HG02840 (cell line): ENCODE results near the gene IFT43.

Experiments
- ATAC-seq: cut with Tn5 transposase; IDR thresholded peaks from one replicate; pipeline ENCODE4 v1.9.1; 2021; ENCODE audit warnings: mild to moderate bottlenecking, moderate library complexity, moderate number of reproducible peaks; ENCODE audit not compliant: unreplicated experiment, low FRiP score

Gene IFT43

DNA sequence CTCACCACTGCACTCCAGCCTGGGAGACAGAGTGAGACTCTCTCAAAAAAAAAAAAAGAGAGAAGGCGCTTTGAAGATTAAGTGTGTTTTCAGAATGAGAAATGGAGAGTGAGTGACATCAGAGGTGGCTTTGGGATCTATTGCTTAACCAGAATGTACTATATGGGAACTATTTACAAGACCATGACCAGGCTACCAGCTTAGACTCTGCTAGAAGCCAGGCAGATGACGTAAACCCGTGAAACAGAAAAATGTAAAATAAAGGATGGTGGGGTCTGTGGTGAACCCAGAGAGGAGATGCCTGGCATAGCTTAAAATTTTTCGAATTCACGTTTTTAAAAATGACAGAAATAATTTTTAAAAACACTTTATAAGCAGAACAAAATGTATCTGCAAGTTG, 82.0 kb downstream of the IFT43 start:
- no peak for ATAC-seq

DNA sequence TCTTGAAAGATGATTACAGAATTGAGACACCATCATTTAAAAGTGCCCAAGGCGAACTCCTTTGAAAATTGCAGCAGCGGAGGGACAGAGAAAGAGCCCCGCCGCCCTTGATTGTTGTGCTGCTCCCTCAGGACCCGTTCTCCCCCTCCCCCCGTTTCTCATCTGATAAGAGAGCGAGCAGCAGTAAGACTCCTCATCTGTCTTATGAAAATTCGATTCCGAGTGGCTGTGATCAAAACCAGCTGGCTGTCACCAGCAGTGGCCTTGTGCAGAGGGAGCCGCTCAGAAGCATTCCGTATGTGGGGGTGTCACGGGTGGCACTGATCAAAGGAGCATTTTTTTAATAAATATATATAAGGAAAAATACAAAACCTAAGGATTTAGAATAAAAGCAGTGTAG, 88.2 kb downstream of the IFT43 start:
- no peak for ATAC-seq

DNA sequence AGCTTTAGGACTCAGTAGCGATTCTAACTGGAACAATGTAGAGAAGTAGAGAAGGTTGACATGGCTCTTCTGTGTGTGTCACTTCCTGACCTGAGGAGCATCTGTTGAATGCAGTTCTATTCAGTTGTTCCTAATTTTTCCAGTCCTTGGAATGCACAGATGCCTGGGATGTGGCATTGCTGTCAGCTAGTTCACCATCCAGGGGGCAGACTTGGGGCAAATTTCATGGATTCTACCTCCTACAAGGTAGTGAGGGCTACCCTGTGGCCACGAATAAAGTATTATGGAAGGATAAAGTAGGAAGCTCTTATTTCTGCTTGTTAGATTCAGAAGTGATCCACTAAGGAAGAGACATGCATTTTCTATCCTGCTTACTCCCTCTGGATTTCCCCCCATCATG, 91.8 kb downstream of the IFT43 start:
- ATAC-seq = no peak

DNA sequence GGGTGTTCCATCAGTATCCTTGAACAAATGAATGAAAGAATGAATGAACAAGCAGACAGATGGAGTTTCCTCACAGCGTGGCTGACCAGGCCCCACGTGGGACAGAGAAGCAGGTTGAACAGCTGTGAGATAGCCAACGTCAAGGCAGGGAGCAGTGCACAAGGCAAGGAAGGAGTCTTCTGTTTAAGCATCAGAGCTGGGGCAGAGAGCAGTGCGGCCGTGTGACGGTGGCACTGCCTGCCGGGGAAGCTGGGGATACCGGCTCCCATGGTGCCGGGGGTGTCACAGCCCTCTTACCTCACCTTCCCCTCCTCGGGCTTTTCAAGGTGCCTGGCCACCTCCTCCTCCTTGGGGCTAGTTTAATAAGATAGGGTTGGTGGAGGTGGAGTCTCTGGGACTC, 92.9 kb downstream of the IFT43 start:
- ATAC-seq = no peak

DNA sequence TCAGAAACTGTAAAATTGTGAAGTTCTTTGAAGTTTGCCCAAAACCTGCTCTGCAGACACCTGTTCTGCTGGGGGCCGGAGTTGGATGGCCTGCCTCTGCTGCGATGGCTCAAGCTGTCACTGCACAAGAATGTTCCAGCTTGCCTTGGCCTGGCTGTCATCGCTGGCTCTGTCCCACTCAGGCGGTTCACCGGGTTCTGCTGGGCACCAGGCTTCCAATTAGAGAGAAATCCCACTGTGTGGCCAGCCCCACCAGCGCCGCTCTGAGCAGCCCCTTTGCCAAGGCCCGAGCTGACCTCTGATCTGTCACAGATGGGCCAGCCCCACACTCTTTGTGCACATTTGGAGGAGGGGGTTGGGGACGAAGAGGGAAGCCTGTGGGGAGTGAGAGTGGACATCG, 94.5 kb downstream of the IFT43 start:
- no peak for ATAC-seq

DNA sequence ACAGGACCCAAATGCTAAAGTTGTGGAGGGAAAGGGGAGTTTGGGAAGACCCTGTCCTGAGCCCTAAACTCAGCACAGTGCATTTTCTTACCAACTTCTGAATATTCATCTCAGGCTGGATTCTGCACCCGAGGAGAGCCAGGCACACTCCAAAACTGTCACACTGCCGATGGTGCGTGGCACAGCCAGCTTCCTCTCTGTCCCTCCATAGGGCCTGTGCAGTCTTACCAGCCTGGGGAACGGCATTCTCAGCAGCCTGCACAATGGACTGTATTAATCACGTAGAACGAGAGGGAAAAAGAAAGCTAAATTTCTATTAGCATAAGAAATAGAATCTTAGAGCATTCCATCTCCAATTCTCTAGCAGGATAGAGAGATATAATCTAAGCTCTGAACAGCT, 94.9 kb downstream of the IFT43 start:
- no peak for ATAC-seq

DNA sequence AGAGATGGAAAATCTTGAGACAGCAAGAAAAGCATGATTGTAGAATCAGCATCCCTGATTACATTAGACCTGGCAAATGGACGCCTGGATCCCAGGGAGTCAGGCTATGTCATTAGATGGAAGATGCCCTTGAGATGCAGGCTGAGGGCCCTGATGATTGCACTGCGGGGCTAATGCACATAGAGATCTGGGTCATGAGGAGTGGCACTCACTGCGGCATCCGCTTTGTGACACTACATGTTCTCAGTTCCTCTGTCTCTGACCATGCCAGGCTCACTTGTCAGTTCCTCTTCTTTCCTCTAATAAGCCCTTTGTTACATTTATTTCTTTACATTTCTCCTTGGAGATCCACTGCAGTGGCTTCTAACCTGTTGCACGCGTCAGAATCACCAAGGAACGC, 96.1 kb downstream of the IFT43 start:
- ATAC-seq = no peak

DNA sequence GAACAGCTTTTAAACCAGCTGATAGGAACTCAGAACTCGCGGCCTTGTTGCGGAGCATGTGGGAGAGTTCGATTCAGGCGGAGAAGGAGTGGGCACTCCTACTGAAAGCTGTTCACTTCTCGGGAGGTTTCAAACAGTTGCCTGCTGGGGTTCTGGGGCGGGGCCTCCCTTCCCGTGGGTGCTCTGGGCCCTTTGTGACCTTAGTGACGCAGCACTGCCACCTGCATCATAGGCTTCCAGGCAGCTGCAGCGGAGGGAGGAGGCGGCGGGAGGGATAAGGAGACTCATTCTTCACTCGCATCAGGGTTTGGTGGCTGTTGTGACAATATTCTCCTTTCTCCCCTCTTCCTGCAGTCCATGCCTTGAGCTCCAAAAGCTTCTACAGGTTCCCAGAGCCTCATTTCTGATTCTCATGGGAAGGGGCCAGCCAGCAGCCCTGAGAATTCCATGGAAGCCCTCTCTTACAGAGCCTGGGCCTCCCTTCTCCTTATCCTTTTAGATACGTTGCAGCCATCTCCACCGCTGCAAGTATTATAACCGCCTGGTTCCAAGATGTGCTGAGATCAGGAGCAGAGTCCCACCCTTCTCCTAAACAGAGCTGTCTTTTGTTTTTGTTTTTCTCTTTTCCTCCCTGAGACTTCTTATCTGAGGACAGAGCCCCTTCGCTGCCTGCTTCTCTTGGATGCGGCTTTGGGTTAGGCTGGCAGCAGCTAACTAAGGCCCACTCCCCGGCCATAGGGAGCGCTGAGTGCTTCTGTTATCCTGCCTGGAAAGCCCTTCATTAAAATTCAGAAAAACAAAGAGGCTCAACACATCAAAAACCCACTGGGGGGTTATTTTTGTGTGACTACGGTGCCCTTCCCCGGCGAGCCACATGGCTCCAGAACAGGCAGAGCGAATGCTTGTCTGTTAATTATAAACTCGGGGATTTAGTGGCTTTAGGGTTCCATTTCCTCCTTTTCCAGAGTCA, 98.5 kb downstream of the IFT43 start:
- no peak for ATAC-seq

DNA sequence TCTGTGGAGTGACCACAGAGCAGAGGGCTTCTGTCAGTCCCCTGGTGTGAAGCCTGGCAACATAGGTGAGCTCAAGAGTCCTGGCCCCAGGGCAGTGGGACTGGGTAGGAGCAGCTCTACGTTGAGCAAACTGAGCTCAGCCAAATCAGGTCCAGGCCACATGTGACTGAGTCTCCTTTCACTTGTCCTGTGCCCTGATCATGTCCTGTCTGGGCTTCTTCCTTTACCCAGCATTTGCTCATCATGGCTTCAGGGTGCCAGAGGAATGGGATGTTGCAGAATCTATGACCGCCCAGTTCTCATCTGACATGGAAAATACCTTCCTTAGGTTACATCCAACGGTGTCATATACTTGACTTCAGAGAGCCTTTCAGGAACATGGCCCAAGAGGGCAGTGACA, 99.8 kb downstream of the IFT43 start:
- no peak for ATAC-seq

DNA sequence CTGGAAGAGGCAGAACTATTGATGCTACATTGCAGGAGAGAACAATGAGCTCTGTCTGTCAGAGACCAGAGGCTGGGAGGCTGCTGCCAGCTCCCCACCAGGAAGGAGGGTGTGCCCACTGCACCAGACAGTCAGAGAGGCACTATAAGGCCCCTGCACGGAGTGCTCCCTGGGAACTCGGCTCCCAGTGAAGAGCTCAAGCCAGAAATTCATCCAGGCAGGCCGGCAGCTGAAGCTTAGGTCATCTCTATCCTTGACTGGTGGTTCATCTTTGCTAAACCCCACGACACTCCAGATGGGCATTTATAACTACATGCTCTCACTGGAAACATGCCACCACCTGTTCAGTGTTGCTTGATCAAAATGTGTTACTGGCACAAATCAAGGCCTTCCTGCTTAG, 101.1 kb downstream of the IFT43 start:
- ATAC-seq = no peak

DNA sequence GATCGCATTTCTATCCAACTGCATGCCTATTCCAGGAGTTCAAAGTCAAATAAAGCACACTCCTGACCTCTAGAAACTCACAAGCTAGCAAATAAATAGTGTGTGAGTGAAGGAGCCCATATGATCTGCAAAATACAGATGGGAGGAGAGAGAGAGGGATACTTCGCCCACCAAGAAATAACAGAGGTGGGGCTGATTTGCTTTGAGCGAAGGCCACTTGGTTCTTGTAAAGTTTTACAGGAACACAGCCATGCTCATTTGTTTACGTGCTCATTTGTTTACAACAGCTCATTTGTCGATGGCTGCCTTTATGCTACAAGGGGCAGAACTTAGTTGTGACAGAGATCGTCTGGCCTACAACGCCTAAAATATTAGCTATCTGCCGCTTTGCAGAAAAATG, 102.8 kb downstream of the IFT43 start:
- no peak for ATAC-seq

DNA sequence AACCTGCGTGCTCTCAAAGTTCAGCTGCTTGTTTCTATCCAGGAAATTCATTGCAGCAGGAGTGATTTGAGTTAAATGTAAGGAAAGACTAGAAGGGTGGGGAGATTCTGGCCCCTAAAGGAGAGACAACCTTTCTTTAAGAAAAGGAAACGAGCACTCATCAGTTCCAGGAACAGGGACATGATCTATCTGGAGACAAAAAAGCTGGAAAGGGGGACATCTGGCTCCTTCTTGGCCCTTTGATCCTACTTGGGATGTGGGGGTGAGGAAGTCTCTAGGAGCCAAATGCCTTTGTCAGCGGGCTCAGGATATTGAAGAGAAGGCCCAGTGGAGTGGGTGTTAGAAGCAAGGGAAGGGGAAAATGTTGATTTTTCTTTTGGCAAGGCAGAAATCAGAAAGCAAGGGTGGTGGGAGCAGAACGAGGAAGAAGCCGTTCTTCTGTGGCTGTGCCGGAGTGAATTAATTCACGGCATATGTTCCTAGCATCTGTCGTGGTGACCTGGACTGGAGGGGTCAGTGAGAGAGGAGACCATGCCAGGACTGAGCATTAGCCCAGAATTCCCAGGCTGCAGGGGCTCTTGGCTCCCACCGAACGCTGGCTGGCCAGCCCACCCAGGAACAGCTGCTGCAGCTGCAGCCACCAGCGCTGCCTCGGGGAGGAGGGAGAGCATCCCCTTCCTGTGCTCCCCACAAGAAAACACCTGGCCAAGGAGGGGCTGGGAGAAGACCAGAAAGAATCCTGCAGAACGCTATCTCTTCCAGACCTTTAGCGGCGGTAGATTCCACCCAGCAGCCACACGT, 103.4 kb downstream of the IFT43 start:
- ATAC-seq = no peak

DNA sequence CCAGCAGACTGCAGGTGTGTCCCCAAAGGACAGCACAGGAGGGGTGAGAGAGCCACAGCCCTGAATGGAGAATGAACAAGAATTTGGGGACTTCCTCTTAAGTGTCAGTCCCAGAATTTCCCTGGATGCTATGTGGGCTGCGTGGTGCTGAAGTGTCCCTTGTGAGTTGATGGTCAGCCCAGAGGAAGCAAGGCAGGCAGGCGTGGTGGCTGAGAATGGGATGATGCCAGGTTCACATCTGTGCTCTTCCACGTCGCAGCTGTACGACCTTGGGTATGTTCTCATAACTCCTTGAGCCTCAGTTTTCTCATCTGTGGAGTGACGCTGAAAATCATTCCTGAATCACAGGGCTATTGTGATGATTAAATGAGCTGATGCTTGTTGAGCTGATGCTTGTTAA, 104.0 kb downstream of the IFT43 start:
- ATAC-seq = no peak

DNA sequence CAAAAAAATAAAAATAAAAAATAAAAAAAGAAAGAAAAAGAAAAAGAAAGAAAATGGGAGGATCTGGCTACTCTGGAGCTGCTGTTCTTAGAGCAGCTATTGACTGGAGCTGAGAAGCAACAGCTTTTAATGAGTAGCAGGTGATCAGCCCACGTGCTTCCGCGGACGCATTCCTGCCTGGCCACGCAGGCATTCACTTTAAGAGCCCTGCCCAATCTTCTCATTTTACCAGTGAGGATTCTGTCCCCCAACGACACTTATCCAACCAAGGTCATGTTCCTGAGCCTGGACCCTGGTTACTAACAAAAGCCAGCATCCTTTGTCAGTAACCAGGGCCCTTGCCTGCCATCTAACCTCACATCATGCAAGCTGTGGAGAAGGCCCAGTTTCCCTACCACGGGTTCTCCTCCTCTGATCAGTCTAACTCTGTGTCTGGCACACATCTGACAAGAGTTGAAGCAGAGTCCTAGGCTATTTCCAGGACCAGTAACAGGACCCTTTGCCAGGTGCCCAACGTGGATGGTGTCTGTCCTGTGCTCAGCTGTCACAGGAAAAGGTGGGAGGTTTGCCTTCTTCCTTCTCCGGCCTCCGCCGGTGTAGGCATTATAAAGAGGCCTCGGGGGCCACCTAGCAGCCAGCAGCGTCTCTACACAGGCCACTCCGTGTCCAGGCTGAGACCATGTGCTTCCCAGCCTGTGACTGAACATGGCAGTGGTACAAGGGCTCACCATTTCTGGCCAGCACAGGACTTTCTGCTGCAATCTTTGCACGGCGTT, 105.2 kb downstream of the IFT43 start:
- no peak for ATAC-seq

DNA sequence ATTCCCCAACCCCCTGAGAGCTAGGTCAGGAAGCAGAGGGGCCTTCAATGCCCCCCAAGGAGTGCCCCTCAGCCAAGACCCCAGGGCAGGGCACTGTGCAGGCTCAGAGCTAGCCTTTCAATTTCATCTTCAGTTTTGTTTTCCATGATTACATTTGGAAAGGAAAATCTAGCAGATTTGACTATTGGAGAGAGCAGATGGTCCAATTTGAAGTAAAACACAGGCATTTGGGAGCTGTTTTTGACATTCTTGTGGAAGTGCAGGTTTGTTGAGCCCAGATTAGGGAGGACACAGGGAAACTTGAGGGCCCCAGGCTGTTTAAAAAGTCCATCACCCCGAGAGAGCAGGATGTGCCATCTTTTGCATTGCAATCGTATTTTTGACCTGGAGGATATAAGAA, 107.5 kb downstream of the IFT43 start:
- no peak for ATAC-seq

DNA sequence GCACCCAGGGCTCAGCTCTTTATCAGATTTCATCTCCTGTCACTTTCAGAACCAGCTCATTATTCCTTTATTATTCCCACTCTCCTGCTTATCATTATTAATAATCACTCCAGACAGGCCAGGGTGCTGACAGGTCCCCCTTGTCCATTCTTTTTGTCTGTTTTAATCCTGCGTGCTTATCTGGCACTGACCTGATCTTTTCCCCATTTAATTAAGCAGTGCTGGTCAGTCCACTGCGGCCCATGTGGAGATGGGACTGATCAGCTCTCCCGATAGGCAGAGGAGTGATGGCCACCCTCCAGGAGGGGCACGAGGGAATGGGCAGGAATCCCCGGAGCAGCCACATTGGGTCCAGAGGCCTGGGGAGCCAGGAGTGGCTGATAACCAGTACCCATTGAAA, 110.7 kb downstream of the IFT43 start:
- ATAC-seq = no peak

DNA sequence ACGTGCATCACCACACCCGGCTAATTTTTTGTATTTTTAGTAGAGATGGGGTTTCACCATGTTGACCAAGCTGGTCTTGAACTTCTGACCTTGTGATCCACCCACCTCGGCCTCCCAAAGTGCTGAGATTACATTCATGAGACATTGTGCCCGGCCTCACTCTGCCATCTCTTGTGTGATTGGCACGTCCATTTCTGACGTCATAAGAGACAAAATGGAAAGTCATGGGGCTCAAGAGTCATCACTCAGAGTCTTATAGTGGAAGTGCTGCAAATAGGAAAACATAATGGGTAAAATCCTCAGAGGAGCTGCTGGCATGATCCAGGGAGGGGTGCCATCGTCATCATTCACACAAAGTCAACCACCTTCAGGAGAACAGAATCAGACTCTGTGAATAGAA, 112.0 kb downstream of the IFT43 start:
- no peak for ATAC-seq

DNA sequence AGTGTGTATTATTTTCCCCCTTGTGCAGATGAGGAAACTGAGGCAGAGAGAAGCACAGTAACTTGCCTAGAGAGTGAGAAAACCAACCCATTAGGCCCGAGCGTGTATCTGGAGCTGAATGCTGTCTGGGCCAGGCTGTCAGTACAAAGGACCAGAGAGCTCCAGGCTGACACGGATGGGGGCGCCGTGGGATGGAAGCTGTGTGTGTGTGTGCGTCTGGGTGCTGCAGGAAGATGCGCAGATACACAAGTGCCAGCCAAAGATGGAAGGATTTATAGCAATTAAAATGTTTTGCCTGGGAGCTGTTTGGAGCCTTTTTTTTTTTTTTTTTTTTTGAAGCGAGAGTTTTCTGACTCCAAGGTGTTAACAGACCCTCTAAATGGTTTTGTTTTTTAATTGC, 112.5 kb downstream of the IFT43 start:
- no peak for ATAC-seq

DNA sequence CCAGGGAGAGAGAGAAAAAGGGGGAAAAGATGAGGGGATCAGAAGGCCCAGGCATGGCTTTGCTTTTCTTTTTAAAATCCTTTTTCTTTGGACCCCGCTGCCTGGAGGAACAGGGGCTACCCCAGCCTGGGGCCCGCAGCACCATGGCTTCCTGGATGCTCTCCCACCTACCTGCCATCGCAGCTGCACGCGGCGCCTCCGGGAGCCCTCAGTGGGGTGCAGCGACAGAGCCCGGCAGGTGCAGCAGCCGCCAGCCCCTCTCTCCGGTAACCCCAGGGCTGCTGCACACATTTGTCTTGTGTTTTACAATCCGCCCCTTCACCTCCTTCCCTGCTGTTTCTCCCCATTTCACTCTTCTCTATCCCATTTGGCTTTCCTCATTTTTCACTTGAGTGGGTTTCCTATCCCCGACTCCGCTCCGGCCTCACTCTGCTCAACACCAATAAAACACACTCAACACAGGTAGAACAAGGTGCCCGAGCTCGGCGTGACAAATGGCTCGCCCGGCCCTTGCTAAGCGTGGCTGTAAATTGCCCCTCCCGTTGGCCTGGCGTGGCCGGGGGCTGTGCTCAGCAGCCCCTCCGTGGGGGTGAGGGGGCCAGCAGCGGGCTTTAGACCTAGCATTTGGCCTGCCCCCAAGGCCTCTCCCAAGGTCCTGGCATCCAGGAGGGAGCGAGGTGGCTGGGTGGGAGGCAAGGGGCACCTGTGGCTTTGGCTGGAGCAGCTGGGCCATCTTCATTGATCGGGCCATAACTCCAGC, 113.5 kb downstream of the IFT43 start:
- no peak for ATAC-seq

DNA sequence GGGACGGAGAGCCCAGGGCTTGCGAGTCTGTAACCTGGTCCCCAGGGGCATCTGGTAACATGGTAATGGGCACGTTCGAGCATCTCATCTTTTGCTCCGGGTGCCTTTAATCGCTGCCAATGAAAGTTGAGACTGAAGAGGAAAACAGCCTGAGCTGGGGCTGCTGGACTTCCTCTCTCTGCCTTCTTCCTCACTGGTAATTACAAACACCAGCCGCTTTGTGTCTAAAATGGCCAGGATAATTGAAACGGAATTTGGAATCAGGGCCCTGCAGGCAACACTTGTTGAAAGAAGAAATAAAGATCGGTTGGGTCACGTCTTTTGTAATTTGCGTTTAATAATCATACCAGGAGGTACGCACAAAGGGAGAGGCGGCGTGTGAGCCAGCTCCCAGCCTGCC, 114.7 kb downstream of the IFT43 start:
- ATAC-seq = no peak
